BLaER1 (cell line): ENCODE results near the gene LRRC43.

ENCODE experiments used
- H3K27ac ChIP-seq: shearing (Covaris generic); formaldehyde crosslinking; 2 replicates; pipeline ENCODE4 v1.8.1; 2022
- H3K27me3 ChIP-seq: shearing (Covaris generic); formaldehyde crosslinking; 2 replicates; pipeline ENCODE4 v1.8.1; 2022
- H3K36me3 ChIP-seq: shearing (Covaris generic); formaldehyde crosslinking; 2 replicates; pipeline ENCODE4 v1.8.1; 2022
- H3K4me1 ChIP-seq: shearing (Covaris generic); formaldehyde crosslinking; 2 replicates; pipeline ENCODE4 v1.8.1; 2022
- H3K4me2 ChIP-seq: shearing (Covaris generic); formaldehyde crosslinking; 2 replicates; pipeline ENCODE4 v1.8.1; 2022
- H3K4me3 ChIP-seq: shearing (Covaris generic); formaldehyde crosslinking; 2 replicates; pipeline ENCODE4 v1.8.1; 2022
- H3K9ac ChIP-seq: shearing (Covaris generic); formaldehyde crosslinking; 2 replicates; pipeline ENCODE4 v1.8.1; 2022
- H3K9me3 ChIP-seq: shearing (Covaris generic); formaldehyde crosslinking; 2 replicates; pipeline ENCODE4 v1.8.1; 2022
- H4K20me1 ChIP-seq: shearing (Covaris generic); formaldehyde crosslinking; 2 replicates; pipeline ENCODE4 v1.8.1; 2022
- Cebpa-rat ChIP-seq: shearing (Covaris generic); IDR thresholded peaks from 2 replicates; pipeline ENCODE4 v1.8.1; 2022

LRRC43 gene

GRCh38 chr12:122244565-122245371 is 61.8 kb downstream of the LRRC43 start:
- H3K27ac ChIP-seq, result no peak overlapping the region
- H4K20me1 ChIP-seq, result no peaks in the 10 kb centered on the region
- peak overlapping the region; percentile 62 for H3K4me2 ChIP-seq
- peaks cover 19% of the 10 kb centered on the region for H3K4me1 ChIP-seq
- TF ChIP-seq Cebpa-rat, result no peak
- no peak overlapping the region for H3K9ac ChIP-seq
- H3K4me3 ChIP-seq, result no peak overlapping the region
- H3K27me3 ChIP-seq, result no peaks in the 10 kb centered on the region
- no peaks in the 10 kb centered on the region for H3K9me3 ChIP-seq
- peaks cover 48% of the 10 kb centered on the region for H3K36me3 ChIP-seq

GRCh38 chr12:122245553-122245952 is 62.6 kb downstream of the LRRC43 start:
- Histone ChIP-seq H4K20me1 (no peaks in the 10 kb centered on the region), H3K4me2 (peak overlapping the region; percentile 62; the same call in 1 of the 2 replicates), H3K4me1 (peaks cover 19% of the 10 kb centered on the region), H3K4me3 (no peak overlapping the region), H3K27me3 (no peaks in the 10 kb centered on the region), H3K36me3 (peaks cover 48% of the 10 kb centered on the region), H3K9ac (no peak overlapping the region), H3K27ac (no peak overlapping the region), H3K9me3 (no peaks in the 10 kb centered on the region)
- TF ChIP-seq Cebpa-rat, result no peak

GRCh38 chr12:122250047-122250446 is 67.1 kb downstream of the LRRC43 start:
- no peak for TF ChIP-seq Cebpa-rat

GRCh38 chr12:122250536-122250935 is 67.6 kb downstream of the LRRC43 start:
- Histone ChIP-seq H4K20me1 (no peaks in the 10 kb centered on the region), H3K9ac (no peak overlapping the region), H3K4me2 (no peak overlapping the region), H3K36me3 (peaks cover 59% of the 10 kb centered on the region), H3K4me1 (peaks cover 2% of the 10 kb centered on the region), H3K9me3 (no peaks in the 10 kb centered on the region), H3K27me3 (no peaks in the 10 kb centered on the region), H3K27ac (no peak overlapping the region), H3K4me3 (no peak overlapping the region)
- no peak for TF ChIP-seq Cebpa-rat

More at GRCh38 chr12:122250047-122250446, 67.1 kb downstream of the LRRC43 start:
- no peak overlapping the region for H3K4me3 ChIP-seq
- peaks cover 59% of the 10 kb centered on the region for H3K36me3 ChIP-seq
- no peak overlapping the region for H3K27ac ChIP-seq
- H3K9ac ChIP-seq, result no peak overlapping the region
- peaks cover 7% of the 10 kb centered on the region for H3K4me1 ChIP-seq
- H3K27me3 ChIP-seq, result no peaks in the 10 kb centered on the region
- no peak overlapping the region for H3K4me2 ChIP-seq
- no peaks in the 10 kb centered on the region for H3K9me3 ChIP-seq
- H4K20me1 ChIP-seq, result no peaks in the 10 kb centered on the region
